GM20000 (cell line): ENCODE data around the gene CCDC85B.

Experiments used
- DNase-seq: peaks from one replicate; pipeline ENCODE4 v3.0.0; 2012; ENCODE audit warnings: low spot score
- TF ChIP-seq, protein P1 (sequence below): IDR thresholded peaks from 2 replicates; pipeline ENCODE4 v1.5.1; 2012; ENCODE audit warnings: mild to moderate bottlenecking, control low read depth; ENCODE audit errors: extremely low read depth, missing control alignments

CCDC85B gene

DNA sequence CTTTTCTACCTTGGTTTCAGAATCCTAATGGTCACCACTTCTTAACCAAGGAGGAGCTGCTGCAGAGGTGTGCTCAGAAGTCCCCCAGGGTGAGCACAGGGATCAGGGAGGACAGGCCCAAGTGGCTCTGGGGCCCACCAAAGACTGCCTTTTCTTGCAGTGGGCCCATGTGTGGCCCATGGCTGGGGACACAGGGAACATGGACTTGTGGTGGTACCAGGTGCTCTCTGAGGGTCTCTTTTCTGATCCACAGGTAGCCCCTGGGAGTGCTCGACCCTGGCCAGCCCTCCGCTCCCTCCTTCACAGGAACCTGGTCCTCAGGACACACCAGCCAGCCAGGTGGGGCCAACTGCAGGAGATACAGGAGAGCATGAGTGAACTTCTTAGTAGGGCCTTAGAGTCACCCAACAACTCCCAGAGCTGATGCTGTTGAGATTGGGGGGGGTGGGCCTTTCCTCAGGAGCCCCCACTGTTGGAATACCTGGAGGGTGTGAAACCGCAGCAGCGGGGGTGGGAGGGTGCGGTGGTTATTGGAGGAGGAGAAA, 28.2 kb upstream of the CCDC85B start:
- TF ChIP-seq, protein P1, sequence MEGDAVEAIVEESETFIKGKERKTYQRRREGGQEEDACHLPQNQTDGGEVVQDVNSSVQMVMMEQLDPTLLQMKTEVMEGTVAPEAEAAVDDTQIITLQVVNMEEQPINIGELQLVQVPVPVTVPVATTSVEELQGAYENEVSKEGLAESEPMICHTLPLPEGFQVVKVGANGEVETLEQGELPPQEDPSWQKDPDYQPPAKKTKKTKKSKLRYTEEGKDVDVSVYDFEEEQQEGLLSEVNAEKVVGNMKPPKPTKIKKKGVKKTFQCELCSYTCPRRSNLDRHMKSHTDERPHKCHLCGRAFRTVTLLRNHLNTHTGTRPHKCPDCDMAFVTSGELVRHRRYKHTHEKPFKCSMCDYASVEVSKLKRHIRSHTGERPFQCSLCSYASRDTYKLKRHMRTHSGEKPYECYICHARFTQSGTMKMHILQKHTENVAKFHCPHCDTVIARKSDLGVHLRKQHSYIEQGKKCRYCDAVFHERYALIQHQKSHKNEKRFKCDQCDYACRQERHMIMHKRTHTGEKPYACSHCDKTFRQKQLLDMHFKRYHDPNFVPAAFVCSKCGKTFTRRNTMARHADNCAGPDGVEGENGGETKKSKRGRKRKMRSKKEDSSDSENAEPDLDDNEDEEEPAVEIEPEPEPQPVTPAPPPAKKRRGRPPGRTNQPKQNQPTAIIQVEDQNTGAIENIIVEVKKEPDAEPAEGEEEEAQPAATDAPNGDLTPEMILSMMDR: no peak
- no peak for DNase-seq

- TF ChIP-seq, protein P1: no peak
- no peak for DNase-seq
These were observed 27.3 kb upstream of the CCDC85B start for GRCh38 chr11:65862941-65863888.

- DNase-seq: no peak
- TF ChIP-seq, protein P1: no peak
These were observed 26.4 kb upstream of the CCDC85B start for GRCh38 chr11:65863889-65864705.

DNA sequence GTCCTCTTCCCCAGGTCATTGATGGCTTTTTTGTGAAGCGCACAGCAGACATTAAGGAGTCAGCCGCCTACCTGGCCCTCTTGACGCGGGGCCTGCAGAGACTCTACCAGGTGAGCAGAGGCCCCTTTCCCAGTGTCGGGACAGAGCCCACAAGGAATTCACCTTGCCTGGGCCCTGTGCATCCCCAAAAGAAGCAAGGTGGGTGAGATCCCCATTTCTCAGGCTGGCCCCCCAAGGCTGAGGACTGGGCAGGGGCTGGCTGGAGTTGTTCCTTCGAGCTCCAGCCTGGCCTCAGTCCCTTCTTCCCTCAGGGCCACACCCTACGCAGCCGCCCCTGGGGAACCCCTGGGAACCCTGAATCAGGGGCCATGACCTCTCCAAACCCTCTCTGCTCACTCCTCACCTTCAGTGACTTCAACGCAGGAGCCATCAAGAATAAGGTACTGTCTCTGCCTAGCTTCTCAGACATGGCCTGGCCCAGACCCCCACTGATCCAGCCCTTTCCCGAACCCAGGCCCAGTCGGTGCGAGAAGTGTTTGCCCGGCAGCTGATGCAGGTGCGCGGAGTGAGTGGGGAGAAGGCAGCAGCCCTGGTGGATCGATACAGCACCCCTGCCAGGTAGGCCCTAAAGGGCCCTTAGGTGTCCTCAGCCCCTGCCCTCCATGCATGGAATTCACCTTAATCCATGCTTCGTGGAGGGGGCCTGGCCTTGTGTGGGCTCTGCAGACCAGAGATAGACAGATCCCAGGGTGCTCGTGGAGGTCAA, 25.6 kb upstream of the CCDC85B start:
- TF ChIP-seq, protein P1: no peak
- DNase-seq: no peak

DNA sequence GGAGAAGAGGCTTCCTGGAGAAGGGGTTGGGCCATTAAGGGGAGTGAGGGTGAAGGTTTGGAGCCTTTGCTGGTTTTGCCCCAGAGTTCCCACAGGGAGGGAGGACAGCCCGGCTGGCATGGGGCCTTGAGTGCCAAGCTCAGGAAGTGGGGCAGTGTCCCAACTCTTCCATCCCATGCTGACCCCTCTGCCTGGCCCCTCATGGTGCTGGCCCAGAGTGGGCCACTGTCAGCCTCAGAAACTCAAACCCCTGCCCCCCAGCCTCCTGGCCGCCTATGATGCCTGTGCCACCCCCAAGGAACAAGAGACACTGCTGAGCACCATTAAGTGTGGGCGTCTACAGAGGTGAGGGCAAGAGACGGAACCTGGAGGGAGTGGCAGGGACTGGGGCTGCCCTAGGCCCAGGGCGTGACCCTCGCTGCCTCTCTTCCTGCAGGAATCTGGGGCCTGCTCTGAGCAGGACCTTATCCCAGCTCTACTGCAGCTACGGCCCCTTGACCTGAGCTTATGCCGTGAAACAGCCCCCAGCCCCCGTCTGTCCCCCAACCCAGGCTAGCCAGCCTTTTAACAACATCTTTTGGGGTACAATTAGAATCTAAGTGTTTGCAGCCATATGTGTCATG, 24.8 kb upstream of the CCDC85B start:
- DNase-seq: no peak
- TF ChIP-seq, protein P1: no peak

- TF ChIP-seq, protein P1: no peak
- no peak for DNase-seq
These were observed 23.8 kb upstream of the CCDC85B start for GRCh38 chr11:65866509-65867283.
